Right lobe of liver (tissue), 4 donors: ENCODE data around the gene MAPK8IP3.

Experiments
- POLR2A ChIP-seq: fragments of 450-650 bp; IDR thresholded peaks from one replicate; pipeline ENCODE4 v1.6.1; 2017; ENCODE audit warnings: antibody characterized with exemption, mild to moderate bottlenecking
- TF ChIP-seq, protein P1 (sequence below), 4 donors: fragments of 200-600 bp in 3 of 4; fragments of 450-650 bp in 1 of 4; IDR thresholded peaks; one replicate each; pipeline versions ENCODE4 v1.5.1 to v1.8.0; 2016 to 2022; ENCODE audit warnings: antibody characterized with exemption in 4 of 4, mild to moderate bottlenecking in 2 of 4
- donor health status: DM: no; HTN: no; CAD: no.
- donor health status: DM: no; HTN: no; CAD: no.
- donor health status: DM: no; HTN: yes; CAD: no.

DNA sequence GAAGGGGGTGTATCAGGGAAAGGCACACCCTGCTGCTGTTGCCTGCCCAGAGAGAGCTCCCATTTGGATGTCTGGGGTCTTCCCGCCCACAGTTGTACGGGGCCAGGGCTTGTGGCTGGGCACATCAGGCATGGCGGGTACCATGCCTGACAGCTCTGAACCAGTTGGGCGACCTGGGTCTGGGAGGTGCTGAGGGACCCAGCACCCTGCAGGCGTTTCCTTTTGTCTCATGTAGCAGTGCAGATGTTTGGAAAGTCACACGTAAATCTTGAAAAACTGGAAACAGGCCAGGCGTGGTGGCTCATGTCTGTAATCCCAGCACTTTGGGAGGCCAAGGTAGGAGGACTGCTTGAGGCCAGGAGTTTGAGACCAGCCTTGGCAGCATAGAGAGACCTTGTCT, 36.3 kb upstream of the MAPK8IP3 start:
- TF ChIP-seq, protein P1, sequence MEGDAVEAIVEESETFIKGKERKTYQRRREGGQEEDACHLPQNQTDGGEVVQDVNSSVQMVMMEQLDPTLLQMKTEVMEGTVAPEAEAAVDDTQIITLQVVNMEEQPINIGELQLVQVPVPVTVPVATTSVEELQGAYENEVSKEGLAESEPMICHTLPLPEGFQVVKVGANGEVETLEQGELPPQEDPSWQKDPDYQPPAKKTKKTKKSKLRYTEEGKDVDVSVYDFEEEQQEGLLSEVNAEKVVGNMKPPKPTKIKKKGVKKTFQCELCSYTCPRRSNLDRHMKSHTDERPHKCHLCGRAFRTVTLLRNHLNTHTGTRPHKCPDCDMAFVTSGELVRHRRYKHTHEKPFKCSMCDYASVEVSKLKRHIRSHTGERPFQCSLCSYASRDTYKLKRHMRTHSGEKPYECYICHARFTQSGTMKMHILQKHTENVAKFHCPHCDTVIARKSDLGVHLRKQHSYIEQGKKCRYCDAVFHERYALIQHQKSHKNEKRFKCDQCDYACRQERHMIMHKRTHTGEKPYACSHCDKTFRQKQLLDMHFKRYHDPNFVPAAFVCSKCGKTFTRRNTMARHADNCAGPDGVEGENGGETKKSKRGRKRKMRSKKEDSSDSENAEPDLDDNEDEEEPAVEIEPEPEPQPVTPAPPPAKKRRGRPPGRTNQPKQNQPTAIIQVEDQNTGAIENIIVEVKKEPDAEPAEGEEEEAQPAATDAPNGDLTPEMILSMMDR (IDR thresholded peaks at IDR 0.05): no peak
- no peak for TF ChIP-seq POLR2A
